CD4-positive, alpha-beta T cell (primary cell): ENCODE data around the gene UBL5. TPM values are rescaled to one million over a fixed set of nuclear protein-coding genes. Genes with fewer than 3 reads are reported as not detected.

ENCODE experiments used
- ATAC-seq: fragments of 200-7000 bp; cut with Tn5 transposase; one replicate; pipeline ENCODE4 v1.10.0; 2022; ENCODE audit warnings: mild to moderate bottlenecking; ENCODE audit not compliant: poor library complexity
- CTCF ChIA-PET: fragments of 350-600 bp; sonication (Branson Sonifier 250); formaldehyde crosslinking; loops from one replicate; lab custom pipeline; 2021; ENCODE audit warnings: antibody characterized with exemption, inconsistent platforms; lab: Charles Lee
- POLR2A ChIA-PET: fragments of 350-600 bp; sonication (Branson Sonifier 250); formaldehyde crosslinking; loops from one replicate; lab custom pipeline; 2021; ENCODE audit warnings: antibody characterized with exemption, inconsistent platforms; lab: Charles Lee
- DNase-seq, 14 experiments: peaks; one replicate each; pipeline ENCODE4 v3.0.0-alpha.2; 2013 to 2020; ENCODE audit warnings: mixed read lengths in 2 of 14
- H3K27ac ChIP-seq, 2 donors: one replicate each; pipeline versions ENCODE4 v1.5.1 to v1.7.0; 2013; ENCODE audit warnings: low read length in 2 of 2, low read depth in 1 of 2, mild to moderate bottlenecking in 1 of 2
- H3K27me3 ChIP-seq, 2 experiments: 1 replicate in 1 of 2; 2 replicates in 1 of 2; pipeline versions ENCODE4 v1.6.1 to v1.7.0; 2013; ENCODE audit warnings: low read length in 2 of 2, control low read depth in 1 of 2, mild to moderate bottlenecking in 1 of 2, moderate library complexity in 1 of 2; ENCODE audit not compliant: insufficient read depth in 2 of 2, control insufficient read depth in 1 of 2
- H3K36me3 ChIP-seq: one replicate; pipeline ENCODE4 v1.6.1; 2013; ENCODE audit warnings: low read length, control low read depth; ENCODE audit not compliant: insufficient read depth
- H3K4me1 ChIP-seq: one replicate; pipeline ENCODE4 v1.6.1; 2013; ENCODE audit warnings: low read length, control low read depth; ENCODE audit not compliant: insufficient read depth
- H3K4me3 ChIP-seq: one replicate; pipeline ENCODE4 v1.5.1; 2013; ENCODE audit warnings: mild to moderate bottlenecking, low read length, moderate library complexity
- H3K9me3 ChIP-seq, 2 experiments: 1 replicate in 1 of 2; 2 replicates in 1 of 2; pipeline versions ENCODE4 v1.6.1 to v1.7.0; 2013; ENCODE audit warnings: low read length in 2 of 2, mild to moderate bottlenecking in 2 of 2, control low read depth in 1 of 2, moderate library complexity in 1 of 2; ENCODE audit not compliant: control insufficient read depth in 1 of 2, insufficient read depth in 1 of 2
- H3K27ac Mint-ChIP-seq: one replicate; pipeline ENCODE4 v1.8.0; 2020; ENCODE audit warnings: mixed read lengths
- H3K27me3 Mint-ChIP-seq: one replicate; pipeline ENCODE4 v1.8.0; 2021; ENCODE audit warnings: mixed read lengths
- H3K36me3 Mint-ChIP-seq: one replicate; pipeline ENCODE4 v1.8.0; 2021; ENCODE audit warnings: low read depth, mixed read lengths
- H3K4me1 Mint-ChIP-seq: one replicate; pipeline ENCODE4 v1.8.0; 2021; ENCODE audit warnings: low read depth, mixed read lengths
- H3K4me3 Mint-ChIP-seq: one replicate; pipeline ENCODE4 v1.8.0; 2020; ENCODE audit warnings: mild to moderate bottlenecking, mixed read lengths
- H3K9me3 Mint-ChIP-seq: one replicate; pipeline ENCODE4 v1.8.0; 2020; ENCODE audit warnings: mixed read lengths
- CTCF ChIP-seq: fragments of 200-600 bp; IDR thresholded peaks from one replicate; pipeline ENCODE4 v1.8.0; 2022; ENCODE audit warnings: antibody characterized with exemption, mild to moderate bottlenecking
- intact Hi-C, 2 experiments: fragments of 100-400 bp; cut with DNase I in 1 of 2; cut with micrococcal nuclease in 1 of 2; formaldehyde crosslinking; loops; one replicate each; pipeline versions ENCODE4 v1.15.1 to v1.9.0; 2023 to 2025; cut with DNase I, micrococcal nuclease
- total RNA-seq, 174 experiments: library from RNA in 2 of 174; stranded (reverse) in 2 of 174; gene quantifications; one replicate each; pipeline ENCODE4 v1.2.3 and lab custom pipeline; 2021 to 2026

UBL5 gene
- total RNA-seq, 2 experiments from 2014 or later, result 163 to 165 TPM

DNA sequence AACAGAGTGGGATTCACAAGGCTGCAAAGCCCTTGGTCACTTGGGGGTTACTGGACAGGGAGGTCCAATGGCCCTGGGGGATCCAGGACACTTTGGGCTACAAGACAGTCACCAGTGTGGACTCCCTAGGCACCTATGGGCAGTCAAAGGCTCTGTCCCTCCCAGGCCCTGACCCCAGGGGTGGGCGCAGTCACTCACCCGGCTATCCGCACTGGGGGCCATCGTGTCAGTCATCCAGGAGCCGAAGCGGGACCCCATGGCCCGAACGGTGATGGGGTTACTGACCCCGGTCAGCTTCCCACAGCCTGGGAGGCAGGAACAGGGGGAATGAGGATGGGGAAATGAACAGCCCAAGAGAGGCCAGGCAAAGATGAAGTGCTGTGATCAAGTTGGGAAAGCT is 28.9 kb downstream of the UBL5 start:
- H3K27me3 Mint-ChIP-seq, result no peaks in the 10 kb centered on the region
- ChIA-PET POLR2A (interaction anchor here (2.8 to 3.3 kb wide), 2 partner anchors 11 to 88 kb away, joined by 6 to 27 read pairs; partner anchors contain the start of gene ZNF846), CTCF (no interaction called here)
- Histone ChIP-seq H3K9me3 (no peaks in the 10 kb centered on the region), H3K4me1 (peaks cover 75% of the 10 kb centered on the region), H3K4me3 (peak overlapping the region; percentile 57), H3K27ac (peak overlapping the region; percentile 54 to 84), H3K36me3 (peaks cover 22% of the 10 kb centered on the region), H3K27me3 (no peaks in the 10 kb centered on the region)
- peak overlapping the region; percentile 83 for H3K27ac Mint-ChIP-seq
- TF ChIP-seq CTCF, result no peak
- H3K4me1 Mint-ChIP-seq, result peaks cover 84% of the 10 kb centered on the region
- intact Hi-C loops, result loop anchor here in 1 of 2 experiments (10.0 kb wide), 1 partner anchor 368 kb away; no protein-coding TSS in a partner anchor
- H3K4me3 Mint-ChIP-seq, result peak overlapping the region; percentile 87
- H3K9me3 Mint-ChIP-seq, result no peaks in the 10 kb centered on the region
- DNase-seq (no peak), ATAC-seq (no peak)
- peaks cover 54% of the 10 kb centered on the region for H3K36me3 Mint-ChIP-seq

GRCh38 chr19:9857076-9857721 is 29.5 kb downstream of the UBL5 start:
- DNase-seq, result peak in 1 of 14 experiments; percentile 31
- Histone ChIP-seq H3K27me3 (no peaks in the 10 kb centered on the region), H3K9me3 (no peaks in the 10 kb centered on the region), H3K27ac (peak overlapping the region; percentile 54 to 84), H3K4me1 (peaks cover 79% of the 10 kb centered on the region), H3K4me3 (peak overlapping the region; percentile 57), H3K36me3 (peaks cover 19% of the 10 kb centered on the region)
- Mint-ChIP-seq H3K4me3 (peak overlapping the region; percentile 87), H3K27ac (peak overlapping the region; percentile 83), H3K9me3 (no peaks in the 10 kb centered on the region), H3K27me3 (no peaks in the 10 kb centered on the region), H3K36me3 (peaks cover 48% of the 10 kb centered on the region), H3K4me1 (peaks cover 86% of the 10 kb centered on the region)
- no peak for TF ChIP-seq CTCF
- no peak for ATAC-seq
- intact Hi-C loops, result loop anchor here in 1 of 2 experiments (10.0 kb wide), 1 partner anchor 368 kb away; no protein-coding TSS in a partner anchor
- ChIA-PET POLR2A (interaction anchor here (0.8 to 3.3 kb wide), 6 partner anchors 10 to 89 kb away, joined by 3 to 27 read pairs (median 6); partner anchors contain the start of genes PIN1 and ZNF846), CTCF (no interaction called here)

DNA sequence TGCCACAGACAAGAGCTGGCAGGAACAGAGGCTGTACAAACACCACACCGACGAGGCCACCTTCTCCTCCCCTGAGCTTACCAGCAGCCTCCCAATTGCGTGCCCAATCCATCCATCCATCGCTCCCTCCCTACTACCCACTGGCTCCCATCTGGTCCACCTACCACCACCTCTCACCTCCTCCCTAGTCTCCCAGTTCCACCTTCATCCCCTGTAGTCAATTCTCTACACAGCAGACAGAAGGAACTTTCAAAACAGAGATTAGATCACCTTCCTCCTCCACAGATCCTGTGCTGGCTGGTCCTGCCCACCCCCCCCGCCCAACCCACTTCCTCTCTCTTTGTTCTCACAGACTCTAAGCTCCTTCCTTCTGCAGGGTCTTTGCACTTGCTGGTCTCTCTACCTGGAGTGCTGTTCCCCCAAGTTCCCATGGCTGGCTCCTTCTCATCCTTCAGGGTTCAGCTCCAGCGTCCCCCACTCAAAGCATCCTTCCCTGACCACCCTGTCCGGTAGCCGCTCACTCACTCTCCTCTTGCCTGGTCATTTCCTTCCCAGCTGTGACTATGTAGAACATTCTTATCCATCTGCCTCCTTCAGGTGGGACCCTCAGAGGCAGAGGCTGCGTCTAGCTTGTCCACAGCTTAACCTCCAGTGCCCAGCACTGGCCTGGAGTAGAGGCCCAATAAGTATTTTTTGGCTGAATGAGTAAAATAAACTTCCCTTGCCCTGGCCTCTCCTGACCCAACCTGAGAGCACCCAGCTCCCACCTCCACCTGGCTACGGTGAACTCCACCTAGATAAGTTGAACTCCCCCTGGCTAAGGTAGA is 30.4 kb downstream of the UBL5 start:
- peak overlapping the region; percentile 57 for H3K4me3 ChIP-seq
- peaks cover 39% of the 10 kb centered on the region for H3K36me3 Mint-ChIP-seq
- H3K27ac ChIP-seq, result peak overlapping the region; percentile 54 to 84
- H3K27ac Mint-ChIP-seq, result peak overlapping the region; percentile 83
- no peaks in the 10 kb centered on the region for H3K27me3 Mint-ChIP-seq
- no peaks in the 10 kb centered on the region for H3K27me3 ChIP-seq
- ATAC-seq (peak; percentile 75), DNase-seq (peak in 9 of 14 experiments; percentile 7 to 76 (median 24))
- ChIA-PET CTCF (interaction anchor here (0.7 to 0.9 kb wide), 2 partner anchors 19 to 411 kb away, joined by 3 read pairs; no protein-coding TSS in a partner anchor), POLR2A (interaction anchor here (0.6 to 3.3 kb wide), 12 partner anchors 9 to 1517 kb away, joined by 3 to 27 read pairs (median 6); partner anchors contain the start of genes PIN1, SWSAP1, UBL5 and ZNF846)
- peak overlapping the region; percentile 87 for H3K4me3 Mint-ChIP-seq
- no peaks in the 10 kb centered on the region for H3K9me3 ChIP-seq
- intact Hi-C loops, result loop anchor here in 1 of 2 experiments (10.0 kb wide), 1 partner anchor 367 kb away; no protein-coding TSS in a partner anchor
- H3K36me3 ChIP-seq, result peaks cover 15% of the 10 kb centered on the region
- peaks cover 88% of the 10 kb centered on the region for H3K4me1 ChIP-seq
- peaks cover 86% of the 10 kb centered on the region for H3K4me1 Mint-ChIP-seq
- no peaks in the 10 kb centered on the region for H3K9me3 Mint-ChIP-seq
- TF ChIP-seq CTCF, result no peak
